Type B pancreatic cell (in vitro differentiated cells): ENCODE results near the gene TPP2. TPM values are rescaled to one million over a fixed set of nuclear protein-coding genes. Genes with fewer than 3 reads are reported as not detected.

Experiments used
- DNase-seq: peaks from one replicate; pipeline ENCODE4 v3.0.0; 2021; ENCODE audit warnings: mixed read lengths; ENCODE audit not compliant: unreplicated experiment; ENCODE audit errors: extremely low spot score
- H3K27ac Mint-ChIP-seq: 2 replicates; pipeline ENCODE4 v1.8.0; 2021; ENCODE audit warnings: mild to moderate bottlenecking, mixed read lengths
- H3K27me3 Mint-ChIP-seq: 2 replicates; pipeline ENCODE4 v1.8.0; 2021; ENCODE audit warnings: mixed read lengths
- H3K36me3 Mint-ChIP-seq: 2 replicates; pipeline ENCODE4 v1.8.0; 2021; ENCODE audit warnings: mixed read lengths
- H3K4me1 Mint-ChIP-seq: one replicate; pipeline ENCODE4 v1.8.0; 2021; ENCODE audit warnings: mixed read lengths; ENCODE audit not compliant: unreplicated experiment
- H3K4me3 Mint-ChIP-seq: 2 replicates; pipeline ENCODE4 v1.8.0; 2021; ENCODE audit warnings: mild to moderate bottlenecking, mixed read lengths
- H3K9me3 Mint-ChIP-seq: 2 replicates; pipeline ENCODE4 v1.8.0; 2021; ENCODE audit warnings: mixed read lengths
- CTCF ChIP-seq: fragments of 200-600 bp; sonication (generic); conservative IDR thresholded peaks from 2 replicates; pipeline ENCODE4 v1.5.0; 2021; ENCODE audit warnings: antibody characterized with exemption, mild to moderate bottlenecking
- total RNA-seq: library from RNA; stranded (reverse); gene quantifications from 2 replicates; pipeline ENCODE4 v1.2.1, GENCODE V29; 2021; ENCODE audit warnings: low replicate concordance

TPP2 gene
- total RNA-seq, 1 donor from 2014 or later = 54.4 TPM

- H3K4me1 Mint-ChIP-seq = no peaks in the 10 kb centered on the region
- H3K27ac Mint-ChIP-seq = no peak overlapping the region
- TF ChIP-seq CTCF = no peak
- no peaks in the 10 kb centered on the region for H3K36me3 Mint-ChIP-seq
- H3K27me3 Mint-ChIP-seq = peaks cover 4% of the 10 kb centered on the region
- H3K9me3 Mint-ChIP-seq = peaks cover 4% of the 10 kb centered on the region
- H3K4me3 Mint-ChIP-seq = no peak overlapping the region
- DNase-seq = no peak
Observed at GRCh38 chr13:102726430-102726829, 129.6 kb downstream of the TPP2 start.

Other genes with a start within 250 kb of the TPP2 start
- gene FGF14, start 194.9 kb upstream of the TPP2 start, total RNA-seq = 4.2 and 6.7 TPM in 2 replicates
- gene METTL21C, start 98.1 kb downstream of the TPP2 start, total RNA-seq = not detected in 2 replicates
- gene TEX30, start 176.8 kb downstream of the TPP2 start, total RNA-seq = 10.9 and 14.5 TPM in 2 replicates
- gene POGLUT2, start 202.0 kb downstream of the TPP2 start, total RNA-seq = 8.1 and 28.5 TPM in 2 replicates
- 17.1 and 30.0 TPM in 2 replicates for gene BIVM, start 202.1 kb downstream of the TPP2 start, total RNA-seq
- gene ERCC5, start 249.0 kb downstream of the TPP2 start, total RNA-seq = 44.1 and 51.6 TPM in 2 replicates